Nephron progenitor cell (in vitro differentiated cells): Measurements from ENCODE around the gene JAZF1.

ENCODE experiments used
- DNase-seq: peaks from one replicate; pipeline ENCODE4 v3.0.0; 2021
- H3K27ac Mint-ChIP-seq: 2 replicates; pipeline ENCODE4 v1.8.0; 2021; ENCODE audit warnings: mild to moderate bottlenecking, moderate library complexity, mixed read lengths
- H3K27me3 Mint-ChIP-seq: 2 replicates; pipeline ENCODE4 v1.8.0; 2021; ENCODE audit warnings: mild to moderate bottlenecking, low read depth, mixed read lengths; ENCODE audit not compliant: poor library complexity
- H3K36me3 Mint-ChIP-seq: 2 replicates; pipeline ENCODE4 v1.8.0; 2021; ENCODE audit warnings: low read depth, mixed read lengths
- H3K4me1 Mint-ChIP-seq: 2 replicates; pipeline ENCODE4 v1.8.0; 2021; ENCODE audit warnings: mixed read lengths
- H3K4me3 Mint-ChIP-seq: 2 replicates; pipeline ENCODE4 v1.8.0; 2021; ENCODE audit warnings: mild to moderate bottlenecking, moderate library complexity, mixed read lengths
- H3K9me3 Mint-ChIP-seq: 2 replicates; pipeline ENCODE4 v1.8.0; 2021; ENCODE audit warnings: mild to moderate bottlenecking, moderate library complexity, mixed read lengths
- TF ChIP-seq, protein P1 (sequence below): fragments of 200-600 bp; sonication (generic); IDR thresholded peaks from 2 replicates; pipeline ENCODE4 v1.5.0; 2021; ENCODE audit warnings: antibody characterized with exemption

JAZF1 gene

DNA sequence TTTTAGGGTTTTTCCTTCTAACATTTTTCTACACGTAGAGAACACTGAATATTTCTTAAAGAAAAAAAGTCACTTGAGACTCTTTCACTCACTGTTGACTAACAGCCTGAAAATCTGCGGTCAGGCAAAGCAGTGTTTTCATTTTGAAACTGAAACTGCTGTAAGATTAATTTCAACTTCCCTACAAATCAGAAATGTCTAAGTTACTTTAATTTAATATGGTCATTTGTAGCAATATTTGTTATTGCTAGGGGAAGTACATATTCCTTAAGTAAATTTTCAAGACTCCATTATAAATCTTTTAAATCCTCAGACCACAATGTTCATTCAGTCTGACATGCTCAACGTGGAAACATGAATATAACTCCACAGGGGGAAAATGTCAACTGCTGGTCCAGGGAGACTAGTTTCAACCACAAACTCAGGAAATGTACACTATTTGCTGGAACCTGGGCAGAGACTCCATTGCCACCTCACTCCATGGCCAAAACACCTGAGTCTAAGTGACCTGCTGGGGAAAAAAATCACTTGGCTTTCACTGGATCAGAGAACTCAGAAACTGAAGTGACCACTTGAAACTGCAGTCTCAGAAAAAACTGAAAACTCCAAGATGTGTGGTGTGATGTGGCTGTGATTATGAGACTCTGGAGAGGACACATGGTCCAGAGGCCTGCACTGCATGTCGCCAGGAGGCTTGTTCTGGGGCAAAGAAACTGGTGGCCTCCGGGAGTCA is 279.4 kb downstream of the JAZF1 start:
- Mint-ChIP-seq H3K4me1 (peaks cover 19% of the 10 kb centered on the region), H3K36me3 (no peaks in the 10 kb centered on the region), H3K4me3 (no peak overlapping the region), H3K9me3 (no peaks in the 10 kb centered on the region), H3K27me3 (no peaks in the 10 kb centered on the region), H3K27ac (no peak overlapping the region)
- TF ChIP-seq, protein P1, sequence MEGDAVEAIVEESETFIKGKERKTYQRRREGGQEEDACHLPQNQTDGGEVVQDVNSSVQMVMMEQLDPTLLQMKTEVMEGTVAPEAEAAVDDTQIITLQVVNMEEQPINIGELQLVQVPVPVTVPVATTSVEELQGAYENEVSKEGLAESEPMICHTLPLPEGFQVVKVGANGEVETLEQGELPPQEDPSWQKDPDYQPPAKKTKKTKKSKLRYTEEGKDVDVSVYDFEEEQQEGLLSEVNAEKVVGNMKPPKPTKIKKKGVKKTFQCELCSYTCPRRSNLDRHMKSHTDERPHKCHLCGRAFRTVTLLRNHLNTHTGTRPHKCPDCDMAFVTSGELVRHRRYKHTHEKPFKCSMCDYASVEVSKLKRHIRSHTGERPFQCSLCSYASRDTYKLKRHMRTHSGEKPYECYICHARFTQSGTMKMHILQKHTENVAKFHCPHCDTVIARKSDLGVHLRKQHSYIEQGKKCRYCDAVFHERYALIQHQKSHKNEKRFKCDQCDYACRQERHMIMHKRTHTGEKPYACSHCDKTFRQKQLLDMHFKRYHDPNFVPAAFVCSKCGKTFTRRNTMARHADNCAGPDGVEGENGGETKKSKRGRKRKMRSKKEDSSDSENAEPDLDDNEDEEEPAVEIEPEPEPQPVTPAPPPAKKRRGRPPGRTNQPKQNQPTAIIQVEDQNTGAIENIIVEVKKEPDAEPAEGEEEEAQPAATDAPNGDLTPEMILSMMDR = no peak
- no peak for DNase-seq

DNA sequence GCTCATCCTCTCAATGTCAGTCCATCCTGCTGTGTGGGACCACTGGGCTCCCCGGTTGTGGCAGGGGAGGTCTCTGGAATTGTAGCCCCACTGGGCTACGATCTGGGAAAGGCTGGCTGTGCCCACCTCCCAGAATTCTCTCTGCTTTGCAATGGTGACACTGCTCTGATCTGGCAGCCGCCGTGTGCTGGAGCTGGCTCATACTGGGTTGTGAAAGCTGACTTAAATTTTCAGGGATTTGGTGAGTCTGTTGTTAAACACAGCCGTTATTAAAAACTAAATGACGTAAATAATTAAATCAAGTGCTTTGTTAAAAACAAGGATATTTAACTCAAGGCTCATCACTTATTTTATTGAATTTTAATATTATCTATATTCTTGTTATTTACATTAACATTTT is 280.6 kb downstream of the JAZF1 start:
- DNase-seq = no peak
- Mint-ChIP-seq H3K27me3 (no peaks in the 10 kb centered on the region), H3K36me3 (no peaks in the 10 kb centered on the region), H3K9me3 (no peaks in the 10 kb centered on the region), H3K27ac (no peak overlapping the region), H3K4me1 (peaks cover 19% of the 10 kb centered on the region), H3K4me3 (no peak overlapping the region)
- TF ChIP-seq, protein P1 = no peak

DNA sequence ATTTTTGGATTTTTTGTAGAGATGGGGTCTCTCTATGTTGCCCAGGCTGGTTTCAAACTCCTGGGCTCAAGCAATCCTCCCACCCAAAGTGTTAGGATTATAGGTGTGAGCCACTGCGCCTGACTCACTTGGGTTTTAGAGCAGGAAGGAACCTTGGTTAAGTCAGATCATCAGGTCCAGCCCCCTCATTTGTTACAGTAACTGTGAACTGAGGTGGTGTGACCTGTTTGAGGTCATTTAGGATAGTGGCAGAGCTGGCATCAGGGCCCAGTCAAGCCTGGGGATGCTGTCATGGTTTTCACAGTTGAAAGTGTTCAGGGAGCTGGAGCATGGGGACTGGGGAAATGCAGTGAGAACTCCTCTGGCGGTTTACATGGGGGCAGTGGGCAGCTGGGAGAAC is 281.0 kb downstream of the JAZF1 start:
- no peaks in the 10 kb centered on the region for H3K9me3 Mint-ChIP-seq
- H3K36me3 Mint-ChIP-seq = no peaks in the 10 kb centered on the region
- H3K27me3 Mint-ChIP-seq = no peaks in the 10 kb centered on the region
- TF ChIP-seq, protein P1 = no peak
- H3K27ac Mint-ChIP-seq = no peak overlapping the region
- DNase-seq = no peak
- H3K4me1 Mint-ChIP-seq = peaks cover 19% of the 10 kb centered on the region
- H3K4me3 Mint-ChIP-seq = no peak overlapping the region

DNA sequence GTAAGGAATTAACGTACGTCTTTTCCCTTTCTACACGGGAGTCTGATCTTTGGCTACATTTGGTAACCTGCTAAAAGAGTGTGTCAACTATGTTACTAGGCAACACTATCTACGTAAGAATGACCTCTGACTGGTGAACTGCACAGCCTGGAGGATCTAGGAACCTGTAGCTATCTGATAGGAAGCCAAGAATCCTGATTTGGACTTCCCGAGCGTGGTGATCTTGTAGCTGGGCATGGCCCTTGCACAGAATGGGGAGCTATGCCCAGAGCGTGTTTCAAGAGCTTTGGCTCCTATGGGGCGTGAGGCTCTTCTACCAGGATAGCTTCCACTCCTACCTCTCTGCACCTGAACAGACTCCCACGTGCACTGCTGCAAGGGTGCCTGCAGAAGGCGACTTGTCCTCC is 283.2 kb downstream of the JAZF1 start:
- Mint-ChIP-seq H3K4me1 (peaks cover 27% of the 10 kb centered on the region), H3K27me3 (peaks cover 4% of the 10 kb centered on the region), H3K4me3 (no peak overlapping the region), H3K36me3 (no peaks in the 10 kb centered on the region), H3K27ac (no peak overlapping the region), H3K9me3 (no peaks in the 10 kb centered on the region)
- DNase-seq = no peak
- TF ChIP-seq, protein P1 = no peak

DNA sequence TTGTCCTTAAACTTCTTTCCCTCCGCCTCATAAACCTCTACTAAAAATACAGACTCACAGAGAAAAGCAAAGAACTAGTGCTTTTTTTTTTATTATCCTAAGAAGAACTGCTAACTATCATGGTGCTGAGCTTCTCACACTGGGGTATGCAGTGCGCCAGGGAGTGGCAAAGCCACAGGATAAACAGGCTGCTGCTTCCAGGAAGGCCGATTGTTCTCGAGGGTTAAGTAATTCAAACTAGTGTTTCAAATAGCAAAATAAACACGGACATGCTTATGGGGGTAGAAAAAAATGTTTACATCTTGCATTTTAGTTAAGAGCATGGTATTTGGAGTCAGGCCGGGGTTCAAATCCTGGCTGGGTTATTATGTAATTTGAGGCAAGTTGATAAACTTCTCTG is 283.6 kb downstream of the JAZF1 start:
- TF ChIP-seq, protein P1 = no peak

DNA sequence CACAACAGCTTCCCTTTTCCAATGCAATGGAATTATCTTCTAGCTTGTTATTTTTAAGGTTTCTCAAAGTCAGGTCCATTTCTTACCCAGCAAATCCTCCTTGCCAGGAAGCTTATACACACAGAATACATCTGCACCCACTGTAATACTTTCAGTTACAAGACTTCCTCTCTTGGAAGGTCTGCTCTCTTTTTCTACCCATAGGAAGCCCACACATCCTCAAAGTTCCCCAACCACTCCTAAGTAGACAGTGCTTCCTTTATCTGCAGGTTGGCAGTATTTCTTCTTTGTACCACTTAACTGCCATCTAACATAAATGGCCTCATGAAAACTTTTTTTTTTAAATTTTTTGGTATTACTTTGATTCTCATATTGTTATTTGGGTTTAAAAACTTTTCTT is 285.0 kb downstream of the JAZF1 start:
- H3K9me3 Mint-ChIP-seq = no peaks in the 10 kb centered on the region
- TF ChIP-seq, protein P1 = no peak
- no peak overlapping the region for H3K4me3 Mint-ChIP-seq
- peaks cover 27% of the 10 kb centered on the region for H3K4me1 Mint-ChIP-seq
- no peak overlapping the region for H3K27ac Mint-ChIP-seq
- no peaks in the 10 kb centered on the region for H3K36me3 Mint-ChIP-seq
- H3K27me3 Mint-ChIP-seq = peaks cover 7% of the 10 kb centered on the region
- no peak for DNase-seq

More for the DNA sequence above, 283.6 kb downstream of the JAZF1 start:
- no peak for DNase-seq
- H3K36me3 Mint-ChIP-seq = no peaks in the 10 kb centered on the region
- H3K4me3 Mint-ChIP-seq = no peak overlapping the region
- H3K27me3 Mint-ChIP-seq = peaks cover 4% of the 10 kb centered on the region
- H3K27ac Mint-ChIP-seq = no peak overlapping the region
- H3K4me1 Mint-ChIP-seq = peaks cover 27% of the 10 kb centered on the region
- H3K9me3 Mint-ChIP-seq = no peaks in the 10 kb centered on the region
